Activated naive CD4-positive, alpha-beta T cell treated with anti-CD3 and anti-CD28 coated beads, Interleukin-2, amount 10 ng/mL, durations not matched to agents 7 days and 5 days (primary cell): Measurements from ENCODE around the gene PDYN.

Source experiments
- CTCF ChIA-PET: fragments of 350-600 bp; sonication (Branson Sonifier 250); formaldehyde crosslinking; loops from one replicate; lab custom pipeline; 2021; ENCODE audit warnings: antibody characterized with exemption; lab: Charles Lee
- DNase-seq: peaks from one replicate; pipeline ENCODE4 v3.0.0-alpha.2; 2020
- H3K27ac Mint-ChIP-seq: one replicate; pipeline ENCODE4 v1.8.0; 2021; ENCODE audit warnings: mild to moderate bottlenecking, moderate library complexity, mixed read lengths
- H3K27me3 Mint-ChIP-seq: one replicate; pipeline ENCODE4 v1.8.0; 2021; ENCODE audit warnings: mild to moderate bottlenecking, mixed read lengths
- H3K36me3 Mint-ChIP-seq: one replicate; pipeline ENCODE4 v1.8.0; 2021; ENCODE audit warnings: mixed read lengths
- H3K4me1 Mint-ChIP-seq: one replicate; pipeline ENCODE4 v1.8.0; 2021; ENCODE audit warnings: mixed read lengths
- H3K4me3 Mint-ChIP-seq: one replicate; pipeline ENCODE4 v1.8.0; 2021; ENCODE audit warnings: mild to moderate bottlenecking, moderate library complexity, mixed read lengths
- H3K9me3 Mint-ChIP-seq: one replicate; pipeline ENCODE4 v1.8.0; 2021; ENCODE audit warnings: mixed read lengths

Gene PDYN

DNA sequence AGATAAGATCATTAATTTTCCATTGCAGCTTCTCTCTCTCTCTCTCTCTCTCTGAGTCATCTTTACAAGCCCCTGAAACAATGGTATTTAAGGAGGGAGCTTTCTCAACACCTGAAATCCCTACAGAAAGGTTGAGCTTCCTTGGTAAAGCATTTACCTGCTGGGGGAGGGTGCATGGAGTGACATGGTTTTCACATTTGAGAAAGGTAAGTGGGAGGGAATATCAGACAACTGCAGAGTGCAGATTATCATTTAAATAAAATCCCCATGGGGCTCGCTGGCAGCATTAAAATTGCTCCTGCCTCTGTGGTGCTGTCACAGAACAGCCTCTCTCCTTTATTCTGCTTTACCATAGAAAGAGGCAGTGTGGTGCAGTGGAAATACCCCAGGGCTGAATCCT, 10.3 kb upstream of the PDYN start:
- Mint-ChIP-seq H3K36me3 (no peaks in the 10 kb centered on the region), H3K9me3 (no peaks in the 10 kb centered on the region), H3K27me3 (peaks cover 17% of the 10 kb centered on the region), H3K4me3 (no peak overlapping the region), H3K4me1 (no peaks in the 10 kb centered on the region), H3K27ac (no peak overlapping the region)
- CTCF ChIA-PET, result interaction anchor here (5.3 kb wide), 1 partner anchor 170 kb away, joined by 72 read pairs; no protein-coding TSS in a partner anchor
- DNase-seq, result no peak

DNA sequence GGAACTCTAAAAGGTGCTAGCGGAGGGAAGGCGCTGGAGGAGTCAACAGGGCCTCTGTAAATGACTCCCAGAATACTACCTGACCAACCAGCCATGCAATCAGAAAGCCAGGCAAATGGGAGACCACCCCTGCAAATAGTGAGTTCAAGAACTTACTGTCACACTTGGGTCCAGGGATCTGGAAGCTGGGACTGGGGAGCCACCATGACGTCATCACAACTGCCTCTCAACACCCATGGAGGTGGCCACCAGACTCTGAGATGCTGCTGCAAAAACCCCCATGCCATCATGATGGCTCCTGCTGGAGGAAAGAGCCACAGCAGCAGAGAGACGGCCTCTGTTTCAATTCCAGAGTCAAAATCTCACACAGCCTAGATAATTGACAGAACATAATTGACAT, 8.5 kb upstream of the PDYN start:
- Mint-ChIP-seq H3K4me3 (no peak overlapping the region), H3K27ac (no peak overlapping the region), H3K36me3 (no peaks in the 10 kb centered on the region), H3K4me1 (no peaks in the 10 kb centered on the region), H3K27me3 (peaks cover 31% of the 10 kb centered on the region), H3K9me3 (no peaks in the 10 kb centered on the region)
- DNase-seq, result no peak
- CTCF ChIA-PET, result interaction anchor here (0.9 kb wide), 1 partner anchor 170 kb away, joined by 3 read pairs; no protein-coding TSS in a partner anchor

DNA sequence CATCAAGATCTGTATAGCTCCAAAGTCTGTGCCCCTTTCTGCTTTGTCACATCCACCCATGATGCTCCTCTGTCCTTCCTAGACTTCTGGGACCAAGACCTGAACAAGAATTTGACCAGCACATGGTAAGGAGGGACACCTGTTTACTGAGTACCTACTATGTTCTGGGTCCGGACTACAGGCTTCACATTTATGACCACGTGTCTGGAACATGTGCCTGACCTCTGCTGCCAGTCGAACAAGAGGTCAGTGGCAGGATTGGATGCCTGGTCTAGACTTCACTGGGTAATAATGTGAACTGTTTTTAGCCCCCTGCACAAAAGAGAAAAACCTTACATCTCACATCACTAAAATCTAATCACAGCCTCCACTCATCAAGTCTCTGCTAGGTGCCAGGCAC, 7.3 kb upstream of the PDYN start:
- DNase-seq, result no peak
- CTCF ChIA-PET, result no interaction called here
- no peaks in the 10 kb centered on the region for H3K4me1 Mint-ChIP-seq
- no peaks in the 10 kb centered on the region for H3K9me3 Mint-ChIP-seq
- no peak overlapping the region for H3K27ac Mint-ChIP-seq
- no peaks in the 10 kb centered on the region for H3K36me3 Mint-ChIP-seq
- no peak overlapping the region for H3K4me3 Mint-ChIP-seq
- peaks cover 35% of the 10 kb centered on the region for H3K27me3 Mint-ChIP-seq

DNA sequence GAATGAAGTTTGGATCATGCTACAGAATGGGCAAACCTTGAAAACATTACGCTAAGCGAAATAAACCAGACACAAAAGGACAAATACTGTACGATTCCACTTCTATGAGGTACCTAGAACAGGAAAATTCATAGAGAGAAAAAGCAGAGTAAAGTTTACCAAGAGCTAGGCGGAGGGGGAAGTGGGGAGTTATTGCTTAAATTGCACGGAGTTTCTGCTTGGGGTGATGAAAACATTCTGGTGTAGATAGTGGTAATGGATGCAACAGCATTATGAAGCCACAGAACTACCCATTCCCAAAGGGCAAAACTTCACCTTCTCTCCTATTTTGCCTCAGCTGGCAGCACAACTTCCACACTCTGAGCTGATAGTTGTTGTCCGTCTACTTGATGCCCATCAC, 6.4 kb upstream of the PDYN start:
- H3K27me3 Mint-ChIP-seq, result peaks cover 35% of the 10 kb centered on the region
- no peak overlapping the region for H3K4me3 Mint-ChIP-seq
- no peaks in the 10 kb centered on the region for H3K4me1 Mint-ChIP-seq
- H3K27ac Mint-ChIP-seq, result no peak overlapping the region
- no peaks in the 10 kb centered on the region for H3K9me3 Mint-ChIP-seq
- no peaks in the 10 kb centered on the region for H3K36me3 Mint-ChIP-seq
- CTCF ChIA-PET, result no interaction called here
- DNase-seq, result no peak

DNA sequence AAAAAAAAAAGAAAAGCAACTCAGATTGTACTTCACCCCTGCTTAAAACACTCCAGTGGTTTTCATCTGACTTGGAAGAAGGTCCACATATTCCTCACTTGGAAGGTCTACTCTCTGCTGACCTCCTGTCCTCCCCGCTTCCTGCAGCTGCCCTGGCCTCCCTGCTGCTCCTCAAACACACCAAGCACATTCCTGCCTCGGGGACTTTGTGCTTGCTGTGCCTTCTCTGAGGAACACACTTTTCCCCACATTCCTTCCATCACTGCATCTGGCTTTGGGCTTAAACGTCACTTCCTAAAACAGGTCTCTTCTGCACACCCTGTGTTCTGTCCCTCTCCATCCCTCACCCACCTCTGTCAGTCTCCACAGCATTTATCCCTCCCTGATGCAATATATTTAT, 4.9 kb upstream of the PDYN start:
- Mint-ChIP-seq H3K4me3 (no peak overlapping the region), H3K9me3 (no peaks in the 10 kb centered on the region), H3K4me1 (no peaks in the 10 kb centered on the region), H3K27ac (no peak overlapping the region), H3K36me3 (no peaks in the 10 kb centered on the region), H3K27me3 (peaks cover 47% of the 10 kb centered on the region)
- CTCF ChIA-PET, result no interaction called here
- DNase-seq, result no peak

DNA sequence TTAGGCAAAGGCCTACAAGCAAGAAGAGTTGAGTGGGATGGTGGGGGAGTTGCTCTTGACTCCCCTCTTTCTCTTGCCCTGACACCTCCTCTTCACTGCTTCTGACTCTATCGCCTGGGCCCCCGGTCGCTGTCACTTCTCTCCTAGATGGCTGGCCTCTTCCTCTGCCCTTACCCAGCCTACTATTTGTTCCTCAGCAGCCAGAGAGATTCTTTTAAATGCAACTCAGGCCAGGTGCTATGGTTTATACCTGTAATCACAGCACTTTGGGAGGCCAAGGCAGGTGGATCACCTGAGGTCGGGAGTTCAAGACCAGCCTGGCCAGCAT, 4.3 kb upstream of the PDYN start:
- H3K27me3 Mint-ChIP-seq, result peaks cover 52% of the 10 kb centered on the region

DNA sequence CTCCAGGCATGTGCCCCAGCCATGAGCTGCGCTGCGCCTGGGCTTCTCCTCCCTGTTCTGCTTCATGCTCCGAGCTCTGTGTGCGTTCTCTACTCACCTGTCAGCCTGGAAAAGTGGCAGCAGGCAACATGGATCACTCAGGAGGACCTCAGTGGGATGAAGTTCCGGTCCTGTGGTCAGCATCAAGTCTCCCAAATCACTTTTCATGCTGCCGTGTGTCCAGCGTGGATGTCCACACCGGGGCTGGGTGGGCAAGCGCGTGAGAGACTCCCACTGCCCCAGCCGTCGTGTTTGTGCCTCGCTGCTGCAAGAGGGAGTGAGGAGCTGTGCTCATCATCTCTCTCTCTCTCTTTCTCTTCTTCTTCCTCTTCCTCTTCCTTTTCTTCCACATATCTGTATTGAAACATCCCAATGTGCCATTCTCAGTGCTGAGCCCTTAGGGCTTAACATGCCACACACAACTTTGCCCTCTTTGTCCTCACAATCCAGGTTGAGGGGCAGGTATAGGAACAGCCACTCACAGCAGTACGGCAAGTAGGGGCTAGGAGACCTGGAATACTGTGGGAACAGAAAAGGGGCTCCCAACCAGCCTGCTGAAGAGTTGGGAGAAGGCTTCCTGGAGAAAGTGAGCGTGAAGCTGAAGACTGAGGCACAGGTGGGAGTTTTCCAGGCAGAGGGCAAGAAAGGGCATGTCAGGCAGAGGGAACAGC, 3.8 kb upstream of the PDYN start:
- H3K27ac Mint-ChIP-seq, result no peak overlapping the region

More for the DNA sequence above, 4.3 kb upstream of the PDYN start:
- H3K4me3 Mint-ChIP-seq, result no peak overlapping the region
- H3K36me3 Mint-ChIP-seq, result no peaks in the 10 kb centered on the region
- no peak for DNase-seq
- CTCF ChIA-PET, result no interaction called here
- no peaks in the 10 kb centered on the region for H3K4me1 Mint-ChIP-seq
- no peaks in the 10 kb centered on the region for H3K9me3 Mint-ChIP-seq
- H3K27ac Mint-ChIP-seq, result no peak overlapping the region

DNA sequence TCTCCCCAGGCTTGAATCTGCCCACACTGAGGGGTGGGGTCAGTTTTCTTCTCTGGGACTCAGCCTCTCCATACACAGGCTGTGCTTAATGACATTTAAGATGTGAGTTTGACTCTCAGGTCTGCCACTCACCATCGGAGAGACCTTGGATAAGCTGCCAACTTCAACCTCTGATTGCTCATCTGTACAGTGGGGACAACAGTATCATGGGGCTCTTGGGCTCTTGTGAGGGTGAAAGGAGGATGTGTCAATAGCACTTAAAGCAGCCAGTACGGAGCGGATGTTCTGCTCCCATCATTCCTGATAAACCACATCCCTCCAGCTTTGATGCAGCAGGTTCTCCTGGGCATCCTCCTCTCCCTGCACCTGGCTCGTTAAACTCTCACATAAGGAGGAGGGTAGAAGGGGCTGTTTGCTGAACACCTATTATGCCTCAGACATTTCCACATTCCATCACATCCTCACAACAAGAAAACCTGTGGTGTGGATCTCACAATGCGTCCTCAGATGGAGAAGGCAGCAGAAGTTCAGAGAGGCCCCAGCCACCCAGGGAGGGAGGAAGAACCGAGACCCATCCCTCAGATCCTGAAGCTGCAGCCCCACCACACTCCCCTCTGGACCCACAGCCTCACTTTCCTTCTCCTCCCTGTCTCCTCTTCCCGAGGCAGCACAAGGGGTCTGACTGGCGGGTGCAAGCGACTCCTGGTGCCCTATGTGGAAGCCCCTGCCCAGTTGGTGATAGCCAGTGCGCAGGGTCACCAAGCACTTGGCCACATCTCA, 1.9 kb upstream of the PDYN start:
- CTCF ChIA-PET, result no interaction called here
- peaks cover 60% of the 10 kb centered on the region for H3K27me3 Mint-ChIP-seq
- no peaks in the 10 kb centered on the region for H3K36me3 Mint-ChIP-seq
- H3K4me1 Mint-ChIP-seq, result no peaks in the 10 kb centered on the region
- no peak for DNase-seq
- no peaks in the 10 kb centered on the region for H3K9me3 Mint-ChIP-seq
- H3K4me3 Mint-ChIP-seq, result no peak overlapping the region
- H3K27ac Mint-ChIP-seq, result no peak overlapping the region

More for the DNA sequence above, 3.8 kb upstream of the PDYN start:
- Mint-ChIP-seq H3K4me1 (no peaks in the 10 kb centered on the region), H3K36me3 (no peaks in the 10 kb centered on the region), H3K4me3 (no peak overlapping the region), H3K9me3 (no peaks in the 10 kb centered on the region), H3K27me3 (peaks cover 56% of the 10 kb centered on the region)
- CTCF ChIA-PET, result no interaction called here
- DNase-seq, result no peak

DNA sequence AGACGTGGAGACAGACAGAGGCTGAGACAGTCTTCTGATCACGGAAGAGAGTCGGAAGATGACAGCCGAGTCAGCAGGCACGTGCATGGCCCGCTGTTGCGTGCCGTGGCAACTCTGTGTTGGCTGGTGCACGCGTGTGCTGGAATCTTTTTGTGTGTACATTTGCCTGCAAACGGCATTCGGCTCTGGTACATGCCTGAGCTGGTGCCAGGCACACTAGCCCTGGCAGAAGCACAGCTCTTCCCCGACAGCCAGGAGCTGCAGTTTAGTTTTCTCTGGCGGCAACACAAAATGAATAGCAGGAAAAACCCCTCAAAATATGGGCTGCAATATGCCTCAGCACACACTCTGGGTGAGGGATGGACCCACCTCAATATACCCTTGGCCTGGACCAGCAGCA, 769 bp upstream of the PDYN start:
- Mint-ChIP-seq H3K4me3 (no peak overlapping the region), H3K27ac (no peak overlapping the region)
- CTCF ChIA-PET, result no interaction called here

DNA sequence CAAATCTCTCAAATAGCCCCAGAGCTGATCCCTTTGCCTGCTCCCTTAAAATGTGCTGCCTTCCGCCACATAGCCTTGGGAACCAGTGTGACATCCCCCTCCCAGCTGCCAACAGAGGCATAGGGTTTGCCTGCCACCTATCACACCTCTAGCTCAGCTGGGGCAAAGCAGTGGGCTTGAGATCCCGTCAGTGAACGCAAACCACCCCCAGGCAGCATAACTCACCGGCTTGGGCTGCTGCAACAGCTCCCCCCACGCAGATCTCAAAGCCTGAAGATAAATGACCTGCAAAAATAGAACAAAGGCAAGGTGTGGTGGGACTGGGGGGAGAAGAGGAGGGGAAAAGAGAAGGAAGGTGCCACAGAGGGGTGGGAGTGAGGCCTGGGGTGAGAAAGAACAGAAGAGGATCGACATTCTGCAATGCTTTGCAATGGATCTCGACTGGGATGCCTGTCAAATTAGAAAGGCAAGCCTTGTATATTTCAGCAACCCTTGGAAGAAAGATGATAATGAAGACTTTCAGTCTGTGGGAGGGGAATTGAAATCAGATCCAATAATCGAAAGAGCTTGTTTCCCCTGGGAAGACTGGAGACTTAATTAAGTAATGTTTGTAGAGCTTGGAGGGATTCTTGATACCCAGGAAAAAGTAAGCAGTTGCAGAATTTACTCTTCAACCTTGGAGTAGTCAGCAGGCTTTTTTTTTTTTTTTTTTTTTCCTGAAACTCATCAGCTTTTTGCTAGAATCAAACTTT, 1.3 kb downstream of the PDYN start:
- CTCF ChIA-PET, result interaction anchor here (1.5 kb wide), 1 partner anchor 14 kb away, joined by 4 read pairs; no protein-coding TSS in a partner anchor
- no peak for DNase-seq
- Mint-ChIP-seq H3K4me3 (no peak overlapping the region), H3K4me1 (no peaks in the 10 kb centered on the region), H3K27me3 (peaks cover 52% of the 10 kb centered on the region), H3K9me3 (no peaks in the 10 kb centered on the region), H3K27ac (no peak overlapping the region), H3K36me3 (no peaks in the 10 kb centered on the region)

More for the DNA sequence above, 769 bp upstream of the PDYN start:
- no peaks in the 10 kb centered on the region for H3K4me1 Mint-ChIP-seq
- DNase-seq, result no peak
- peaks cover 64% of the 10 kb centered on the region for H3K27me3 Mint-ChIP-seq
- H3K9me3 Mint-ChIP-seq, result no peaks in the 10 kb centered on the region
- H3K36me3 Mint-ChIP-seq, result no peaks in the 10 kb centered on the region

DNA sequence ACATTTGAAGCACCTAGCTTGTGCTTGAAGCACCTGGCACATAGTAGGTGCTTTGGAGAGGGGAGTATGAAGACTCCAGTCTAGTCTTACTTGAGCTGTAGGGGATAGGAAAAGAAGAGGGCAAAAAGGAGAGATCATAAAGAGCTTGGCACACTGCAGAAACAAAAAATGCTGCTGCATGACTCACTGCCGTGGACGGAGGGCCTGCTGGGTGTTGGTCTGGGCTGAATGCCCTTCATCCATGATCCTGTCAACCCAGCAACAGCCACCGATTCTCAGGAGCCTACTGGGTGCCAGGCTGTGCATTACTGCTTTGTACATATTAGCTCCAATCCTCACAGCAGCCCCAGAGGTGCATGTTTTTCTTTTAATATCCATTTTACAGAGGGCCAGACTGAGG, 6.0 kb downstream of the PDYN start:
- H3K4me1 Mint-ChIP-seq, result no peaks in the 10 kb centered on the region
- DNase-seq, result no peak
- CTCF ChIA-PET, result interaction anchor here (1.7 kb wide), 1 partner anchor 19 kb away, joined by 7 read pairs; no protein-coding TSS in a partner anchor
- H3K4me3 Mint-ChIP-seq, result no peak overlapping the region
- H3K36me3 Mint-ChIP-seq, result no peaks in the 10 kb centered on the region
- no peaks in the 10 kb centered on the region for H3K9me3 Mint-ChIP-seq
- no peak overlapping the region for H3K27ac Mint-ChIP-seq
- H3K27me3 Mint-ChIP-seq, result peaks cover 44% of the 10 kb centered on the region

DNA sequence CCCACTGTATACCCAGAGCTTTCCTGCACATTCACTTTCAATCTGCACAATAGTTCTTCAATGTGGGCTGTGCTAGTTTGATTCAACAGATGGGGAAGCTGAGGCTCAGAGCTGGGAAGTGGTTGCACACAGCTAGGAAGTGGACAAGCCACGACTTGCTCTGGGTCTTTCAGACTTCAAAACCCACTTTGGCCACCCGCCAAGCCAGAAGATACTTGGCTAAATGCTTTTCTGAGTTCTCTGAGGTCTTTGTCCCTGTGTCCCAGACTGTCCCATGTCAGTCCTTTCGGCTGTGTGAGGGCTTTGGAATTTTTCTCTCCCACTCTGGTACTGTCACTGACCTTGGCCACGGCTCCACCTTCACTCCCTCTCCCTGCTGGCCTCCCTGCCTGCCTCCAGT, 10.6 kb downstream of the PDYN start:
- Mint-ChIP-seq H3K27ac (no peak overlapping the region), H3K27me3 (peaks cover 38% of the 10 kb centered on the region), H3K4me1 (no peaks in the 10 kb centered on the region), H3K9me3 (no peaks in the 10 kb centered on the region), H3K4me3 (no peak overlapping the region), H3K36me3 (no peaks in the 10 kb centered on the region)
- no peak for DNase-seq
- CTCF ChIA-PET, result interaction anchor here (0.9 to 1.3 kb wide), 3 partner anchors 17 to 189 kb away, joined by 3 to 4 read pairs (median 3); no protein-coding TSS in a partner anchor

DNA sequence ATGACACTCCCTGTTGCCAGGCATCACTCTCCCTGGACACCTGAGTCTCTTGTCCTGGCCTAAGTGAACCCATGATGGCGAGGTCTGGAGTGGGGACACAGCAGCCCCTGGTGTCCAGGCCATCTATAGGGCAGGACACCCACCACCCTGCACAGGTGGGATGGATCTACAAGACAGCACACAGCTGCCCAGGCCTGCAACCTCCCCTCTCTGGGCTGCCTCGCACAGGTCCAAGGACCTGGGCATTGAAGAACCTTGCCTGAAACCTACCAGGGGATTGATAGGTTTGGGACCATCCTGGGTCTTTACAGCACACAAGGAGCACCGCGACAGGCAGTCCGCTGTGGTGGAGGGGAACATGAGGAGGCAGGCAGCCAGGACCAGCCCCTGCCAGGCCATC, 11.2 kb downstream of the PDYN start:
- Mint-ChIP-seq H3K4me1 (no peaks in the 10 kb centered on the region), H3K4me3 (no peak overlapping the region), H3K9me3 (no peaks in the 10 kb centered on the region), H3K27me3 (peaks cover 36% of the 10 kb centered on the region), H3K27ac (no peak overlapping the region), H3K36me3 (no peaks in the 10 kb centered on the region)
- DNase-seq, result no peak
- CTCF ChIA-PET, result no interaction called here

DNA sequence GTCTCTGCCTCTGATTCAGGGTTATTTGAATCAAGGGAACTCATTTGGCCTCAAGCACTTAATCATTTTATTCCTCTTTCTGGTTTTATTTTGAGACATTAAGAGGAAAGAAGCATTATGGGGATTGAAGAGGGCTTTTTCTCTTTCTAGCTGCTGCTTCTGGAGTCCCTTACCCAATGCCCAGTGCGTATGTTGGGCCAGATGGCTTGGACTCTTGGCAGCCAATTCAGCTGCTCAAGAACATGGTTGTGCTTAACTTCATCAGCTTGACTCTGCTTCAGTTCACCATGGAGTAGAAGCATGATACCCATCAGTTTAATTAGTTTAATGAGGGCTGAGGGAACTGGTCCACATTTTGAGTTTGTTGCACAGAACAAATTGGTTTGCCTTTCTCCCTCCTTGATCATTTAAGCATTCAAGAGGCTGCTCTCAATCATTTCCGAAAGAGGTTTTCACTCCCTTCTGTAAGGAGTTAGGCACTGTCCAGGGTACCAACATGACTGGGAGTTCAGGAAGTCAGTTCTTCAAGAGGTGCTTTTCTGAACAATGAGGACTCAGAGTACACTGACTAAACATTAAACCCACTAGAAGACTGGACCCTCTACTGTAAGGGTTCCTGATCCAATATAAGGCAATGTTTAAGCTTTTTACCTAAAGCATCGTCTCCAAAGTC, 14.6 kb downstream of the PDYN start:
- CTCF ChIA-PET, result interaction anchor here (1.5 kb wide), 1 partner anchor 41 kb away, joined by 4 read pairs; no protein-coding TSS in a partner anchor

More for the DNA sequence above, 14.6 kb downstream of the PDYN start:
- Mint-ChIP-seq H3K4me1 (no peaks in the 10 kb centered on the region), H3K27ac (no peak overlapping the region), H3K9me3 (no peaks in the 10 kb centered on the region), H3K27me3 (peaks cover 19% of the 10 kb centered on the region), H3K4me3 (no peak overlapping the region), H3K36me3 (no peaks in the 10 kb centered on the region)
- no peak for DNase-seq
